HG03342 (cell line): ENCODE results near the gene CANT1.

Experiments
- ATAC-seq: cut with Tn5 transposase; IDR thresholded peaks from one replicate; pipeline ENCODE4 v1.9.1; 2021; ENCODE audit warnings: mild to moderate bottlenecking, moderate library complexity; ENCODE audit not compliant: unreplicated experiment

Gene CANT1

GRCh38 chr17:79009397-79010303 is at the start of gene CANT1:
Gene CANT1, minus strand, starts transcription at chr17:79009764. Its CDS starts 12,142 bp downstream, at chr17:78997622.
- peak; percentile 87 for ATAC-seq

GRCh38 chr17:79057737-79058385 is 48.3 kb upstream of the CANT1 start:
- ATAC-seq: no peak

- ATAC-seq: no peak
Observed at GRCh38 chr17:79055197-79055596, 45.6 kb upstream of the CANT1 start.

- ATAC-seq: no peak
Observed at GRCh38 chr17:79054200-79054960, 44.8 kb upstream of the CANT1 start.

- no peak for ATAC-seq
Observed at GRCh38 chr17:79053251-79053925, 43.8 kb upstream of the CANT1 start.

- no peak for ATAC-seq
Observed at GRCh38 chr17:79052131-79052530, 42.6 kb upstream of the CANT1 start.

GRCh38 chr17:79051306-79051705 is 41.7 kb upstream of the CANT1 start:
- no peak for ATAC-seq

- no peak for ATAC-seq
Observed at GRCh38 chr17:79050551-79050950, 41.0 kb upstream of the CANT1 start.

- ATAC-seq: no peak
Observed at GRCh38 chr17:79049821-79050220, 40.3 kb upstream of the CANT1 start.

- no peak for ATAC-seq
Observed at GRCh38 chr17:79048826-79049755, 39.5 kb upstream of the CANT1 start.

- ATAC-seq: no peak
Observed at GRCh38 chr17:79047923-79048825, 38.6 kb upstream of the CANT1 start.

- no peak for ATAC-seq
Observed at GRCh38 chr17:79047291-79047920, 37.8 kb upstream of the CANT1 start.

- no peak for ATAC-seq
Observed at GRCh38 chr17:79046916-79047280, 37.3 kb upstream of the CANT1 start.

- ATAC-seq: no peak
Observed at GRCh38 chr17:79046197-79046915, 36.8 kb upstream of the CANT1 start.

GRCh38 chr17:79045842-79046196 is 36.3 kb upstream of the CANT1 start:
- no peak for ATAC-seq

- ATAC-seq: no peak
Observed at GRCh38 chr17:79045001-79045729, 35.6 kb upstream of the CANT1 start.

GRCh38 chr17:79044462-79044861 is 34.9 kb upstream of the CANT1 start:
- no peak for ATAC-seq
